ENCODE results near the gene BRD8.
"Not testable (repeated sequence)": the region's sequence is repeated elsewhere in the genome, so short reads cannot be mapped to it uniquely, and the experiment has no call there.

BRD8 gene, protein sequence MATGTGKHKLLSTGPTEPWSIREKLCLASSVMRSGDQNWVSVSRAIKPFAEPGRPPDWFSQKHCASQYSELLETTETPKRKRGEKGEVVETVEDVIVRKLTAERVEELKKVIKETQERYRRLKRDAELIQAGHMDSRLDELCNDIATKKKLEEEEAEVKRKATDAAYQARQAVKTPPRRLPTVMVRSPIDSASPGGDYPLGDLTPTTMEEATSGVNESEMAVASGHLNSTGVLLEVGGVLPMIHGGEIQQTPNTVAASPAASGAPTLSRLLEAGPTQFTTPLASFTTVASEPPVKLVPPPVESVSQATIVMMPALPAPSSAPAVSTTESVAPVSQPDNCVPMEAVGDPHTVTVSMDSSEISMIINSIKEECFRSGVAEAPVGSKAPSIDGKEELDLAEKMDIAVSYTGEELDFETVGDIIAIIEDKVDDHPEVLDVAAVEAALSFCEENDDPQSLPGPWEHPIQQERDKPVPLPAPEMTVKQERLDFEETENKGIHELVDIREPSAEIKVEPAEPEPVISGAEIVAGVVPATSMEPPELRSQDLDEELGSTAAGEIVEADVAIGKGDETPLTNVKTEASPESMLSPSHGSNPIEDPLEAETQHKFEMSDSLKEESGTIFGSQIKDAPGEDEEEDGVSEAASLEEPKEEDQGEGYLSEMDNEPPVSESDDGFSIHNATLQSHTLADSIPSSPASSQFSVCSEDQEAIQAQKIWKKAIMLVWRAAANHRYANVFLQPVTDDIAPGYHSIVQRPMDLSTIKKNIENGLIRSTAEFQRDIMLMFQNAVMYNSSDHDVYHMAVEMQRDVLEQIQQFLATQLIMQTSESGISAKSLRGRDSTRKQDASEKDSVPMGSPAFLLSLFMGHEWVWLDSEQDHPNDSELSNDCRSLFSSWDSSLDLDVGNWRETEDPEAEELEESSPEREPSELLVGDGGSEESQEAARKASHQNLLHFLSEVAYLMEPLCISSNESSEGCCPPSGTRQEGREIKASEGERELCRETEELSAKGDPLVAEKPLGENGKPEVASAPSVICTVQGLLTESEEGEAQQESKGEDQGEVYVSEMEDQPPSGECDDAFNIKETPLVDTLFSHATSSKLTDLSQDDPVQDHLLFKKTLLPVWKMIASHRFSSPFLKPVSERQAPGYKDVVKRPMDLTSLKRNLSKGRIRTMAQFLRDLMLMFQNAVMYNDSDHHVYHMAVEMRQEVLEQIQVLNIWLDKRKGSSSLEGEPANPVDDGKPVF
- 99.1 to 104 reads per million in 2 donors for total RNA-seq

DNA sequence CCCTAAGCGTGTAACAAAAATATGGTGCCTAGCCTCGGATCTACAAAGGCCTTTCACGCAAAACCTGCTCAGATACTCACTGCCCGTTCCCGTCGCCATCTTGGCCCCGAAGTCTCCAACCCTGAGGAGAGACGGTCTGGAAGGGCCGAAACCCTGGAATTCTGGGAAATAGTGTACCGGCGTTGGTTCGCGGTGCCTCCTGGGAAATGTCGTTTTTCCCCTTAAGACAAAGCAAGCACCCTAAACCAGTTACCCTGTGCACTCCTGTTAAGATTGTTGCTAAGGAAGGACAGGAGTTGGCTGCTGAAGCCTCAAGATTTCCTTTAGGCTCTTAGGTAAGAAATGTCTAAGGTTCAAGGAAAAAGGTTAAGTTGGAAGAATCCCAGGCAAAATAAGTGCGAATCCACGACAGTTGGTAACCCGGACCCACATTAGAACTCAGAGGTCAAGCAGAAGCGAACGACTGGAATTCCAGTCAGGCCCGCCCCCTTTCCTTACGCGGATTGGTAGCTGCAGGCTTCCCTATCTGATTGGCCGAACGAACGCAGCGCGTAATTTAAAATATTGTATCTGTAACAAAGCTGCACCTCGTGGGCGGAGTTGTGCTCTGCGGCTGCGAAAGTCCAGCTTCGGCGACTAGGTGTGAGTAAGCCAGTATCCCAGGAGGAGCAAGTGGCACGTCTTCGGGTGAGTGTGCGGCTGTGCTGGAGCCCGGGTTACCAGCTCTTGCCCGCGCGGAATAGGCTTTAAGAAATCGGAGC lies at the start of gene BRD8, which contains the start of gene KIF20A:
BRD8 (minus strand) TSS at position 115 of the 761 bp plus-strand sequence; CDS start at position 99, 16 bp downstream.
KIF20A (plus strand) TSS at position 597 of the 761 bp plus-strand sequence. CDS start 569 bp downstream, outside the sequence.
- DNase-seq: no peak

DNA sequence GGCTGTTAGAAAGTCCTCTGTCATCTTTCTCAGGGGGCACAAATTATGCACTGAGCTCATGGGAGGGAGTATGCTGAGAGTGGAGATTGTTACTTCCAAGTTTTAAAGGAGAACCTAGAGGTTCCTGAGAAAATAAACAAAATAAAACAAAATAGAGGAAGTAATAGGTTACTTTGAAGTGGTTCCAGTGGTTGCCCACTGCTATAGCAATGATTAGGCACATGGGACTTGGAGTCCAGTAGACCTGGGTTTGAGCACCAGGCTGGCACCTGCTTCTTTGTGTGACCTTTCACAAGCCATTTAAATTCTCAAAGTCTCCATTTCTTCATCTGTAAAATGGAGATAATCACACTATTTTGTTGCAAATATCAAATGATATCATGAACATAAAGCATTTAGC lies 48.5 kb upstream of the BRD8 start:
- DNase-seq: no peak

DNA sequence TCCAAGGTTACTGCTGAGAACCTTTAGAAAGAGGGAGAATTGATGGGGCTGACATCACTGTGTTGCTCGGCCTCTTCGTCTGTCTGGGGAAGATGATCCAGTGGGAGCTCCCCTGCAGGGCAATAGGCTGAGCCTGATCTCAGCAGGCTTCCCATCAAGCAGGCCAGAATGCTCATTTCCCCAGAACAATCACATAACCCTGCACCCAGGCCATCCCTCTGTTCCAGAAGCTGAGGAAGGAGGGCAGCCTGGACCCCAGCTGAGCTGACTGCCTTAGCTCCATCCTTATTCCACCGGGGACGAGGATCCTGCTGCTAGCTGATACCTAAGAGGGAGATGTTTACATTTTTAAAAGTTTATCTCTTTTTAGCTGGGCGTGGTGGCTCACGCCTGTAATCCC lies 46.3 kb upstream of the BRD8 start:
- no peak for DNase-seq

DNA sequence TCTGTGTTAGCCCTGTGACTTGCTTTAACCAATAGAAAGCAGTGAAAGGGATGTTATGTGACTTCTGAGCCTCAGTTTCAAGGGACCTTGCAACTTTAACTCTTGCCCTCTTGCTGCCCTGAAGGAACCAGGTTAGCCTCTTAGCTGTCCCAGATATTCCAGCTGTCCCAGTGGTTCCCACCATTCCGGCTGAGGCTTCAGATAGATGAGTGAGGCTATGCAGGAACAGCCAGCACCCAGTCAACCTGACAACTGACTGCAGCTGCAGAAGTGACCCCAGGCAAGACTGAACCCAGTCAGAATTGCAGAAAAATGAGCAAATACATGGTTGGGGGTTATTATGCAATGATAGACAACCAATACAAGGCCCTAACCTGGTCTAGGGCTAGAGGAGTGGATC lies 45.1 kb upstream of the BRD8 start:
- DNase-seq: no peak

DNA sequence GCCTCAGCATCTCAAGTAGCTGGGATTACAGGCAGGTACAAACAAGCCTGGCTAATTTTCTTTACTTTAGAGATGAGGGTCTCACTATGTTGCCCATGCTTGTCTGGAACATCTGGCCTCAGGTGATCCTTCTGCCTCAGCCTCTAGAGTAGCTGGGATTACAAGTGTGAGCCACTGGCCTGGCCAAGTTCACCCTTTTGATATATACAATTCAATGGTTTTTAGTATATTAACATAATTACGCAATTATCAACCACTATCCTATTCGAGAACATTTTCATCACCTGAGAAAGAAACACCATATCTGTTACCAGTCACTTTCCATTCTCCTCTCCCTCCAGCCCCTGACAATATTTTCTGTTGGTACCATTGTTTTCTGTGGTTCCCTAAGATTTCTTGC lies 38.4 kb upstream of the BRD8 start:
- no peak for DNase-seq

DNA sequence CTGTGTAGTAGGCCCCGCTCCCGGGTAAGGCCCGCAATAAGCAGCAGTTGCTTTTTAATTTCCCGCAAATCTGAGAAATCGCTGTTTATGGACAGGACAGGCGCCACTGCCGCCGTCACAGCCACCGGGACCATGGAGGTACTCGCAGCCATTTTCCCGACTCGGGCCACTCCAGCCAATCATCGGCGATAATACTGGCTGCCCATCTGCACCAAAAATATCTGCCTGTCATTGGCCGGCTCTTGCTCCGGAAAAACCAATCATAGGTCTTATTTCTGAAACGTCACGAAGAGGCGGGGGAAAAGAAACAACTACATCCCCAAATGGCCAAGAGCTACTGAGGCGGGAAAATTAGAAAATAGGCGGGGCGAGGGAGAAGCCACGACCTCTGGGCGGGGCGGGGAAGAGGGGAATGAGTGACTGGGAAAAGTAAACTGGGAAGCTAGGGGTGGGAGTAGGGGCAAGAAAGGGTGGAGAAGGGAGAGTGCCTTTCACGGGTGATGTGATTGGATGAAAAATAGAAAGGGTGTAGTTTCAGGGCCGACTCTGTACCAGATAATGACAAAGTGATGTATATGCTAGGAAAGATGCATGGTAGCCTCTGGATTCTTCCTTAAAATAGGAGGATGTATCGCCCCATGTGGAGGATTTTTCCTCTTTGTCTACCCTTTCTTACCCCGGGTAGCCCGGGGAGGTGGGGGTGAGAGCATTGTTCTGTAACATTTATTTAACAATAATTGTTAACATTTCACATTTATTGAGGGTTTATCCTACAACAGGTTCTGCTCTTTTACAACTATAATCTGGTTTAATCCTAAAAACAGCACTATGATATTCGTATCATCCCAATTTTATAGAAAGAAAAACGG lies 35.0 kb upstream of the BRD8 start, which contains the start of gene CDC23:
CDC23 (minus strand) TSS at position 163 of the 869 bp plus-strand sequence; CDS start at position 152, 11 bp downstream.
- DNase-seq: peak; percentile 39

DNA sequence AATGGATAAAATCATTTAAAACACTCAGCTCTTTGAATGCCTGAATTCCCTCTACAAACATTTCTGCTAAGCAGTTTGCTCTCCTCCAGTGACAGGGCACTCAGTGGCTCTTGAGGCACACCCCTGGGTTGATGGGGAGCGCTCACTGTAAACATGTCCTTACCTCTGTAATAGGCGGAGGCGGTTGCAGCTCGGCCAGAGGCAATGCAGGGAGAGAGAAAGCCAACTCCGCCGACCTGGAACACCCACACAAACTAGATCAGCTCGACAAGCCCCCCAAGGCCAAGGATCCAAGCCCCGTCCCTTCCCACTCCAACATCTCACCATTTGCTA lies 34.4 kb upstream of the BRD8 start:
- DNase-seq: no peak

DNA sequence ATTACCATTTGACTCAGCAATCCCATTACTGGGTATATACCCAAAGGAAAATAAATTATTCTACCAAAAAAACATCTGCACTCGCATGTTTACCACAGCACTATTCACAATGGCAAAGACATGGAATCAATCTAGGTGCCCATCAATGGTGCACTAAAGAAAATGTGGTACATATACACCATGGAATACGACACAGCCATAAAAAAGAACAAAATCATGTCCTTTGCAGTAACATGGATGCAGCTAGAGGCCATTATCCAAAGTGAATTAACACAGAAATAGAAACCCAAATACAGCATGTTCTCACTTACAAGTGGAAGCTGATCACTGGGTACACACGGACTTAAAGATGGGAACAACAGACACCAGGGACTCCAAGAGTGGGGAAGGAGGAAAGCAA lies 32.6 kb upstream of the BRD8 start:
- DNase-seq: no peak

DNA sequence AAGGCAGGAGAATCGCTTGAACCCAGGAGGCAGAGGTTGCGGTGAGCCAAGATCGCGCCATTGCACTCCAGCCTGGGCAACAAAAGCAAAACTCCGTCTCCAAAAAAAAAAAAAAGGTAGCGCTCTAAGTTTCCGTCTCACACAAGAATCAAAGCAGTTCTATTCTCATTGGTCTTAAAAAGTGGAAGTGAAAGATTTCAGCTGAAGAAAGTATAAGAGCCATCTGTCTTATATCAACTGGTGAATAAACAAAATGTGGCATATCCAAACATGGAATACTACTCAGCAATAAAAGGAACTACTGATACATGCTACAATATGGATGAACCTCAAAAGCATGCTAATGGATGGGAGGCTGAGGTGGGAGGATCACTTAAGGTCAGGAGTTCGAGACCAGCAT lies 15.4 kb upstream of the BRD8 start:
- DNase-seq: not testable (repeated sequence)

DNA sequence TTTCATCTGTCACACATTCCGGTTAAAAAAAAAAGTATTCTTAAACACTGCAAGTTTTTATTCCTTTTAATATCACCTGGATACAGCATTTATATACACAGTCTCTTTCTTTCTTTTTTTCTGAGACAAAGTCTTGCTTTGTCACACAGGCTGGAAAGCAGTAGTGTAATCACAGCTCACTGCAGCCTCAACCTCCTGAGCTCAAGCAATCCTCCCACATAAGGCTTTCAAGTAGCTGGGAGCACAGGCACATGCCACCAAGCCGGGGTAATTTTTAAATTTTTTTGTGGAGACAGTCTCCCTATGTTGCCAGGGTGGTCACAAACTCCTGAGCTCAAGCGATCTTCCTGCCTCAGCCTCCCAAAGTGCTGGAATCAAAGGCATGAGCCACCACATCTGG lies 14.4 kb upstream of the BRD8 start:
- DNase-seq: no peak

DNA sequence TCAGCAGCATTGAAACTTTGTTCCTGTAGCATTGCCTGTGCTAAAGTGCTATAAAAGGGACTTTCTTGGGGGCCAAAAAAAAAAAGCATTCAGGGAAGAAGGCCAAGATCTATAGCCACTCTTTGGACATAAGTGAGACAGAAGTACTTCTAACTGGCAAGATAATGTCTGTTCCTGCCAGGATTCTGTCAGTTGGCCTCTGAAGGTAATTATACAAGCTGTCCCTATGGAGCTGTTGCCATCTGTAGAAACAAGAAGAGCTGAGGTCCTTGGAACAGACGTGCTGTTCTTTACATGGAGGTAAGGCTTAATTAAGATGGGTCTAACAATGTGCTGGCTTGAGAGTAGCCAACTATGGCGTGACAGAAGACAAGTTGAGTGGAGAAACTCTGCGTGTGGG lies 10.2 kb upstream of the BRD8 start:
- DNase-seq: no peak

DNA sequence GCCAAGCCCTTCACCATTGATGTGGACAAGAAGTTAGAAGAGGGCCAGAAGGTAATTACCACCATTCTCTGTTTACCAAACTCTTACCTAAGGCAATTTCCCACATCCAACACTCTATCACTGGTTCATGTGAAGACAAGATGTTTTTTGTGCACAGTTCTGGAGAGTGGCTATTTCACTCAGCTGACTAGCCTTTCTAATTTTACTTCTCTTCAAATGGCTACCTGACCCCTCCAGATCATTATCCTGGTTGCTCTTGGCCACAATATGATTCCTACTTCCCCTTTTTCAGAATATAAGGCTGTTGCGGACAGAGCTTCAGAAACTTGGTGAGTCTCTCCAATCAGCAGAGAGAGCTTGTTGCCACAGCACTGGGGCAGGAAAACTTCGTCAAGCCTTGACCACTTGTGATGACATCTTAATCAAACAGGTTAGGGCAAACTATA lies 7.6 kb upstream of the BRD8 start:
- DNase-seq: no peak

DNA sequence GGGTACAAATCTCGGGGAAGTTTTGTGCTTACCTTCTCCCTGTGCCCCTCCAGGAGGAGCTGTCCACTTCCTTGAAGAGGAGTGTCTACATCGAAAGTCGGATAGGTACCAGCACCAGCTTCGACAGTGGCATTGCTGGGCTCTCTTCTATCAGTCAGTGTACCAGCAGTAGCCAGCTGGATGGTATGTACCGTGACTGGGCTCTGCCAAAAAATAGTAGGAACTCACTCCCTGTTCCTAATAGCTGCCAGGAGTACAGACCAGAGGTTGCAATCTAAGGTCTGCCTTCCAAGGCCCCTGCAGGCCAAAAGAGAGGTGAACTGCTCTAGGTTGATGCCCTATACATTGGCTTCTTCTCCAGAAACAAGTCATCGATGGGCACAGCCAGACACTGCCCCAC lies 4.4 kb upstream of the BRD8 start:
- no peak for DNase-seq

DNA sequence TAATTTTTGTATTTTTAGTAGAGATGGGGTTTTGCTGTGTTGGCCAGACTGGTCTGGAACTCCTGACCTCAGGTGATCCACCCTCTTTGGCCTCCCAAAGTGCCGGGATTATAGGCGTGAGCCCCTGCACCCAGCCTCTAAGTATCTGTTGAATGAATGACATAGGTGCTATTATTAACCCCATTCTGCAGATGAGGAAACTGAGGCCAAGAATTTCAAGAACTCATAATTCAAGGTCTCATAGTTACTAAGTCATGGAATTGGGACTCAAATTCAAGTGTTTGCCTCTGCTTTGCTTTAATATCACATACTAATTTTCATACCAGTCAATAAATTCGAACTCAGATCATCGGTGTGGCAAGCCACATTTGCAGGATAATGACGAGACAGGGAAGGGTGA lies 2.4 kb upstream of the BRD8 start:
- no peak for DNase-seq

DNA sequence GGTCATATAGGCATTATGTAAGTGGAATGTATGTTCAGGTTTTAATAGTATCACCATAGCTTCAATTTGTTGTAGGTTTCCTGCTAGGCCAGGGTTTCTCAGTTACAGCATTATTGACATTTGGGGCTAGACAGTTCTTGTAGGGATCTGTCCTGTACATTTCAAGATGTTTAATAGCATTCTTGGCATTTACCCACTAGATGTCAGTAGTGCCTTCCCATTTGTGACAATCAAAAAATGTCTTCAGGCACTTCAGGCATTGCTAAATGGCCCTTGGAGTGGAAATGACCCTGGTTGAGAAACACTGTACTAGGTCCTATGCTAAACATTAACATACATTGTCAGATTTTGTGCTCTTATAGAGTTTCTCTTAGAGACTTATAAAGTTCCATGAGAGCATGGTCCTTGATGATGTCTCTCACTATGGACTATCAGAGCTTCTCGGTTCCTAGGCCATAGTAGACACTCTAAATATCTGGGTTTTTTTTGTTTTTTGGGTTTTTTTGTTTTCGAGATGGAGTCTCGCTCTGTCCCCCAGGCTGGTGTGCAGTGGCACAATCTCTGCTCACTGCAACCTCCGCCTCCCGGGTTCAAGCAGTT lies 1.9 kb upstream of the BRD8 start:
- no peak for DNase-seq

DNA sequence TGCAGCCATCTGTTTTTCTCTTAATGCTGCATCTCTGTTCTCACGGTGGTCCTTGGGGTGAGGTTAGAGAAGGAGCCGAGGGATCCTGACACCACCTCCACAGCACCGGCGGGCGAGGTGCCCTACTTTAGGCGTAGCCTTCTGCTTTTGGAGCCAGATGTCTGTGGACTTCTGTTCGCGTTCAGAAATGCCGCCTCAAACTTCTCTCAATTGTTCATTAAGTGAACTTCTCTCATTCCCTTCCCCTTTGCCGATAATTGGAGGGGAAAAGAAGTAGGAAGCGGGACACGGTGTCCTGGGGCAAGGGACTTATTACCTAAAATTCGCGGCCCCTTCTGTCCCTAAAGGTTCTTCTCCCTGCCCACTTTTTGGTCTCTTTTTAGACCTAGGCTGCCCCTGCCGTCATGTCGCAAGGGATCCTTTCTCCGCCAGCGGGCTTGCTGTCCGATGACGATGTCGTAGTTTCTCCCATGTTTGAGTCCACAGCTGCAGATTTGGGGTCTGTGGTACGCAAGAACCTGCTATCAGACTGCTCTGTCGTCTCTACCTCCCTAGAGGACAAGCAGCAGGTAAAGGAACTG lies 937 bp upstream of the BRD8 start:
- DNase-seq: no peak

DNA sequence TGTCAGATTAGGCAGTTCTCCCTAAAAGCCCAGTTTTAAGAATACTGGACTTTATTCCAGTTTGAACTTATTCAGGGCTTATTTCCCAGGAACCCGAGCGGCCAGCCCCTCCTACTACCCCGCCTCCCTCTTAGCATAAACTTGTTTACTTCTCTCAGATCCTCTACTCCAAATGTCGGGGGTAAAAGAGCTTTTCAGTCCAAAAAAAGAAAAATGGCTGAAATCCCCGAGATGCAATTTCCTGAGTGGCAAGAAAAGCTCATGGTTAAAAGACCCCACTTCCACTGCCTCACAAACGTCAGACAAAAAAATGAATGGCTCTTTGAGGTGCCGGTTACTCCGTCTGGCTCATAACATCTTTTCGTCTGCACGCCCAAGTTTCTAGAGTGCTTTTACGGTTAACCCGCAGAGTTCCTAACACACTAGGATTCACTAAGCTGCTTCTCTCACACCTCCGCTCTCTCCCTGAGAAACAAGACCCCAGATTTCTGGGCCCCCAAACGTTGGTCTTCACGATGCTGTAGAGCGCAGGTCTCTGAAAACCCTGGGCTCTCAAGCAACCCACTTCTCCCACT lies 402 bp downstream of the BRD8 start:
- no peak for DNase-seq

DNA sequence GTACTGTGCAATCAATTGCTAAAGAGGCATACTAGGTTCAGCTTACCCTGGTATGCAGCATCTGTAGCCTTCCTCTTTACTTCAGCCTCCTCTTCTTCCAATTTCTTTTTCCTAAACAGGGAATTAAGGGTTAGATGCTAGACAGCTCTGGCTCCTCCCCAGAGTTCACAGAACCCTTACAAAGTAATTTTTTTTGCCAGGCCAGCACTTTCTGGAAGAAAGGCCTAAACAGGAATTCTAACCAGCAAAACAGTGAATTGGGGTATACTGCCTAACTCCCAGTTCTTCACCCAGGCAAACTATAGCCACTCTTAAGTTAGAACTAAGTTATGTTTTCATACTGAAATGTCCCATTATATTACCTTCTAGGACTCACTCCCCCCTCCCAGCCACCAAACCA lies 8.1 kb downstream of the BRD8 start:
- no peak for DNase-seq

DNA sequence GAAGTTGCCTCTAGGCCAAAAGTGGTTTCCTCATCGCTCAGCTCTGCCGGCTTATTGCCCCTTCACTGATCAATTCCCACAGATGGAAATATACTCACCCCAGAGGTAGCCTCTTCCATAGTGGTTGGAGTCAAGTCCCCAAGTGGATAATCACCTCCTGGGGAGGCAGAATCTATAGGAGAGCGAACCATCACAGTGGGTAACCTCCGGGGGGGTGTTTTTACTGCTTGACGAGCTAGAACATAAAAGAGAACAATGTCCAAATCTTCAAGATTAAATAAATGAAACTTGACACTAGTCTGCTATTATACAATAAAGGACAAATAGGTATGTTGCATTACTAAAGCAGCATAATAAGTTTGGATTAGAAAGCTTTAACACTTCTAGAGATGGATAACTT lies 9.3 kb downstream of the BRD8 start:
- DNase-seq: no peak

DNA sequence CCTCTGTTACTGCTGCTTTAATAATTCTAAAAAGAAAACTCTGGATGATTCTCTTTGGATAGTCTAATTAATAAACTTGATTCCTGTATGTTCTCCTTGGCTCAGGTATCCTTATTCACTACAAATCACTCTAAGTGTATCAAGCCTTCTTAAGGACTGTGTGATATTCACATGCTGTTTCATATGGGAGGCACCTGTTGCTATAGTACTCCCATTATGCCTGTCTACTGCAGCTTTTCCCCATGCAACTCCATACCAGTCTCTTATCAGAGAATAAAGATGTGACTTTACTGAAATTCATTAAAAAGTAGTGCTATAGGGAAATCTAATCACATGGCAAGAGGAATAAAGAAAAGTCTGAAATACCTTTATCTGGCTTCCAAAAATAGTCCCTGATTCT lies 14.7 kb downstream of the BRD8 start:
- no peak for DNase-seq
